Omental fat pad (tissue), 4 donors: Measurements from ENCODE around the gene KRTAP13-2. TPM values are rescaled to one million over a fixed set of nuclear protein-coding genes. Genes with fewer than 3 reads are reported as not detected.

Experiments used
- ATAC-seq: fragments of 150-250 bp; one replicate; pipeline ENCODE4 v1.9.1; 2016; ENCODE audit warnings: mild to moderate bottlenecking, moderate library complexity; ENCODE audit not compliant: low FRiP score
- DNase-seq: peaks from one replicate; pipeline ENCODE4 v3.0.0-alpha.2; 2019; ENCODE audit warnings: low spot score
- small RNA-seq: library from RNA; depleted of rRNA; stranded (forward); fragments of <200 nt; gene quantifications from one replicate; pipeline ENCODE3, GENCODE V24; 2016
- total RNA-seq, 4 donors: library from RNA; depleted of rRNA; stranded (reverse); fragments of >200 nt; gene quantifications; one replicate each; pipeline ENCODE4 v1.1.0, GENCODE V29; 2016
- TF ChIP-seq, protein P1 (sequence below), 3 donors: fragments of 450-650 bp; IDR thresholded peaks; one replicate each; pipeline ENCODE4 v1.5.1; 2016 to 2017; ENCODE audit warnings: antibody characterized with exemption in 3 of 3, mild to moderate bottlenecking in 3 of 3, moderate library complexity in 2 of 3

Gene KRTAP13-2
- total RNA-seq, 4 donors from 2014 or later, result not detected

GRCh38 chr21:30329203-30329875 is 42.7 kb downstream of the KRTAP13-2 start:
- DNase-seq, result no peak
- ATAC-seq, result no peak
- TF ChIP-seq, protein P1, sequence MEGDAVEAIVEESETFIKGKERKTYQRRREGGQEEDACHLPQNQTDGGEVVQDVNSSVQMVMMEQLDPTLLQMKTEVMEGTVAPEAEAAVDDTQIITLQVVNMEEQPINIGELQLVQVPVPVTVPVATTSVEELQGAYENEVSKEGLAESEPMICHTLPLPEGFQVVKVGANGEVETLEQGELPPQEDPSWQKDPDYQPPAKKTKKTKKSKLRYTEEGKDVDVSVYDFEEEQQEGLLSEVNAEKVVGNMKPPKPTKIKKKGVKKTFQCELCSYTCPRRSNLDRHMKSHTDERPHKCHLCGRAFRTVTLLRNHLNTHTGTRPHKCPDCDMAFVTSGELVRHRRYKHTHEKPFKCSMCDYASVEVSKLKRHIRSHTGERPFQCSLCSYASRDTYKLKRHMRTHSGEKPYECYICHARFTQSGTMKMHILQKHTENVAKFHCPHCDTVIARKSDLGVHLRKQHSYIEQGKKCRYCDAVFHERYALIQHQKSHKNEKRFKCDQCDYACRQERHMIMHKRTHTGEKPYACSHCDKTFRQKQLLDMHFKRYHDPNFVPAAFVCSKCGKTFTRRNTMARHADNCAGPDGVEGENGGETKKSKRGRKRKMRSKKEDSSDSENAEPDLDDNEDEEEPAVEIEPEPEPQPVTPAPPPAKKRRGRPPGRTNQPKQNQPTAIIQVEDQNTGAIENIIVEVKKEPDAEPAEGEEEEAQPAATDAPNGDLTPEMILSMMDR (IDR thresholded peaks at IDR 0.05), result no peak

GRCh38 chr21:30326390-30326789 is 45.7 kb downstream of the KRTAP13-2 start:
- TF ChIP-seq, protein P1 (IDR thresholded peaks at IDR 0.05), result no peak
- DNase-seq (no peak), ATAC-seq (no peak)

Small RNA genes lying within 50 kb of the gene (small RNA-seq; reads per million reads assigned to genes)
- gene KRTAP23-1 (not detected), gene MIR4327 (not detected)

Other genes starting within 250 kb of the KRTAP13-2 start
- gene CLDN17, start 205.5 kb downstream of the KRTAP13-2 start, total RNA-seq, result not detected
- not detected for gene CLDN8, start 156.2 kb downstream of the KRTAP13-2 start, total RNA-seq
- gene KRTAP24-1, start 89.3 kb downstream of the KRTAP13-2 start, total RNA-seq, result not detected
- not detected for gene KRTAP25-1, start 82.8 kb downstream of the KRTAP13-2 start, total RNA-seq
- not detected for gene KRTAP26-1, start 52.0 kb downstream of the KRTAP13-2 start, total RNA-seq
- gene KRTAP27-1, start 34.6 kb downstream of the KRTAP13-2 start, total RNA-seq, result not detected
- not detected for gene KRTAP23-1, start 23.7 kb downstream of the KRTAP13-2 start, total RNA-seq
- not detected for gene KRTAP13-1, start 23.8 kb upstream of the KRTAP13-2 start, total RNA-seq
- gene KRTAP13-3, start 53.7 kb upstream of the KRTAP13-2 start, total RNA-seq, result not detected
- not detected for gene KRTAP13-4, start 57.9 kb upstream of the KRTAP13-2 start, total RNA-seq
- not detected for gene KRTAP15-1, start 68.0 kb upstream of the KRTAP13-2 start, total RNA-seq
- not detected for gene KRTAP19-1, start 108.1 kb upstream of the KRTAP13-2 start, total RNA-seq
- gene KRTAP19-2, start 115.2 kb upstream of the KRTAP13-2 start, total RNA-seq, result not detected
- gene KRTAP19-3, start 119.7 kb upstream of the KRTAP13-2 start, total RNA-seq, result not detected
- not detected for gene KRTAP19-4, start 124.9 kb upstream of the KRTAP13-2 start, total RNA-seq
- gene KRTAP19-5, start 129.9 kb upstream of the KRTAP13-2 start, total RNA-seq, result not detected
- gene KRTAP19-6, start 169.6 kb upstream of the KRTAP13-2 start, total RNA-seq, result not detected
- not detected for gene KRTAP19-7, start 189.0 kb upstream of the KRTAP13-2 start, total RNA-seq
- gene KRTAP22-2, start 218.1 kb upstream of the KRTAP13-2 start, total RNA-seq, result not detected
- not detected for gene KRTAP6-3, start 220.2 kb upstream of the KRTAP13-2 start, total RNA-seq
- gene KRTAP6-2, start 226.6 kb upstream of the KRTAP13-2 start, total RNA-seq, result not detected
- gene KRTAP22-1, start 228.8 kb upstream of the KRTAP13-2 start, total RNA-seq, result not detected
- not detected for gene KRTAP6-1, start 241.7 kb upstream of the KRTAP13-2 start, total RNA-seq
- gene KRTAP20-1, start 244.2 kb upstream of the KRTAP13-2 start, total RNA-seq, result not detected
- gene KRTAP20-4, start 248.4 kb upstream of the KRTAP13-2 start, total RNA-seq, result not detected